Thoracic aorta (tissue), 2 donors: ENCODE measurements around the gene DAAM2. TPM values are rescaled to one million over a fixed set of nuclear protein-coding genes. Genes with fewer than 3 reads are reported as not detected.

Experiments used
- ATAC-seq: fragments of 150-250 bp; one replicate; pipeline ENCODE4 v1.8.0; 2017; ENCODE audit warnings: low read depth; ENCODE audit not compliant: insufficient number of reproducible peaks, low FRiP score
- DNase-seq: peaks from one replicate; pipeline ENCODE4 v3.0.0-alpha.2; 2020; ENCODE audit warnings: low spot score
- H3K27ac ChIP-seq, 2 donors: fragments of 200-600 bp; sonication (generic); 1 replicate in 1 of 2; 2 replicates in 1 of 2; pipeline ENCODE4 v1.5.1; 2016; ENCODE audit warnings: mild to moderate bottlenecking in 2 of 2, moderate library complexity in 2 of 2
- H3K27me3 ChIP-seq: fragments of 200-600 bp; sonication (generic); replicated peaks from 2 replicates; pipeline ENCODE4 v1.6.0; 2016; ENCODE audit warnings: mild to moderate bottlenecking; ENCODE audit not compliant: insufficient read depth
- H3K36me3 ChIP-seq: fragments of 200-600 bp; sonication (generic); one replicate; pipeline ENCODE4 v1.5.1; 2016
- H3K4me1 ChIP-seq, 2 donors: fragments of 200-600 bp; sonication (generic); 1 replicate in 1 of 2; 2 replicates in 1 of 2; pipeline versions ENCODE4 v1.5.1 to v1.6.0; 2016; ENCODE audit warnings: low read depth in 2 of 2, mild to moderate bottlenecking in 1 of 2; ENCODE audit not compliant: control insufficient read depth in 1 of 2
- H3K4me3 ChIP-seq: fragments of 200-600 bp; sonication (generic); 2 replicates; pipeline ENCODE4 v1.5.1; 2016; ENCODE audit warnings: mild to moderate bottlenecking
- H3K9me3 ChIP-seq: fragments of 200-600 bp; sonication (generic); 2 replicates; pipeline ENCODE4 v1.5.1; 2016
- total RNA-seq, 2 donors: library from RNA; depleted of rRNA; stranded (reverse); fragments of >200 nt; gene quantifications; one replicate each; pipeline versions ENCODE4 v1.1.0 to v1.2.3, GENCODE V29; 2016
- TF ChIP-seq, protein P1 (sequence below): fragments of 200-600 bp; sonication (generic); IDR thresholded peaks from one replicate; pipeline ENCODE4 v1.5.1; 2019; ENCODE audit warnings: antibody characterized with exemption

The DAAM2 gene
- total RNA-seq, 2 donors from 2014 or later = 61.5 to 71.5 TPM

DNA sequence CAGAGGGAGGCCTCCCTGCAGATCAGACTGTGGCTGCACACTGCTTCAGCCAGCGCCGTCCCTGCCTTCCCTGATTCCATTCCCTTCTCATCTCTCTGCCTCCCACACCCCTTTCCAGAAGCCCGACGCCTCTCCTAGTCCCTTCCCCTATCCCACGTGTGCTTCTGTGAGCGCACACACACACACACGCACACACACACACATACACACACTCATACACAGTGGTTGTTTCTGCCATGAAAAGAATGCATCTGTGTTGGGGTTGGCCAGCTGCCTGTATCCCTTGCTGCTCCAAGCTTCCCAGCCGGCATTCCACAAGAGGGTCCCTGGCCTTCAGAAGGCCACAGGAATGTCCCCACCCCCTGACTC, 90.3 kb downstream of the DAAM2 start:
- no peaks in the 10 kb centered on the region for H3K9me3 ChIP-seq
- no peaks in the 10 kb centered on the region for H3K27me3 ChIP-seq
- peak; percentile 55 for ATAC-seq
- peak; percentile 68 for DNase-seq
- peak overlapping the region; percentile 12 for H3K4me3 ChIP-seq
- TF ChIP-seq, protein P1, sequence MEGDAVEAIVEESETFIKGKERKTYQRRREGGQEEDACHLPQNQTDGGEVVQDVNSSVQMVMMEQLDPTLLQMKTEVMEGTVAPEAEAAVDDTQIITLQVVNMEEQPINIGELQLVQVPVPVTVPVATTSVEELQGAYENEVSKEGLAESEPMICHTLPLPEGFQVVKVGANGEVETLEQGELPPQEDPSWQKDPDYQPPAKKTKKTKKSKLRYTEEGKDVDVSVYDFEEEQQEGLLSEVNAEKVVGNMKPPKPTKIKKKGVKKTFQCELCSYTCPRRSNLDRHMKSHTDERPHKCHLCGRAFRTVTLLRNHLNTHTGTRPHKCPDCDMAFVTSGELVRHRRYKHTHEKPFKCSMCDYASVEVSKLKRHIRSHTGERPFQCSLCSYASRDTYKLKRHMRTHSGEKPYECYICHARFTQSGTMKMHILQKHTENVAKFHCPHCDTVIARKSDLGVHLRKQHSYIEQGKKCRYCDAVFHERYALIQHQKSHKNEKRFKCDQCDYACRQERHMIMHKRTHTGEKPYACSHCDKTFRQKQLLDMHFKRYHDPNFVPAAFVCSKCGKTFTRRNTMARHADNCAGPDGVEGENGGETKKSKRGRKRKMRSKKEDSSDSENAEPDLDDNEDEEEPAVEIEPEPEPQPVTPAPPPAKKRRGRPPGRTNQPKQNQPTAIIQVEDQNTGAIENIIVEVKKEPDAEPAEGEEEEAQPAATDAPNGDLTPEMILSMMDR = no peak
- H3K36me3 ChIP-seq = peaks cover 9% of the 10 kb centered on the region
- peaks cover 42 to 75% of the 10 kb centered on the region in 2 donors for H3K4me1 ChIP-seq
- H3K27ac ChIP-seq = peak overlapping the region; percentile 79 to 96

DNA sequence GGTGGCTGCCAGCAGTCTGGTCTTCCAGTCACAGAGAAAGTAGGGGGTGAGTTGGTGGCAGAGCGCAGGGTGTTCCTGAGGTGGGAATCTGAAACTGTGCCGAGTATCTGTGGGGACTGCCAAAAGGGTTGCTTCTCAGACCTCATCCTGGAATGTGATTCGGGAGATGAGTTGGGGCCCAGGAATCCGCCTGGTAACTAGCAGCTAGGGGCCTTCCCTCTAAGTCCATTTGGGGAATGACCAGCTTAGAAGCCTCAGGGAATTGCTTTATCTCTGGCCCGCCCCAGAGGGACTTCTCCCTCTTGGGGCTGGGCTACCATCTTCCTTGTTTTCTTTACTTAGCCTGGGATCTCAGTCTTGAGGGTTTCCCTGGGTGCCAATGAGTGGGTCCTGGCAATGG, 92.5 kb downstream of the DAAM2 start:
- H3K27ac ChIP-seq = peak overlapping the region; percentile 88 to 96
- ATAC-seq (no peak), DNase-seq (no peak)
- no peaks in the 10 kb centered on the region for H3K36me3 ChIP-seq
- no peaks in the 10 kb centered on the region for H3K27me3 ChIP-seq
- H3K4me1 ChIP-seq = peaks cover 44 to 87% of the 10 kb centered on the region in 2 donors
- H3K9me3 ChIP-seq = no peaks in the 10 kb centered on the region
- TF ChIP-seq, protein P1 = no peak
- no peak overlapping the region for H3K4me3 ChIP-seq

GRCh38 chr6:39885691-39886090, 93.5 kb downstream of the DAAM2 start:
- peaks cover 40 to 87% of the 10 kb centered on the region in 2 donors for H3K4me1 ChIP-seq

GRCh38 chr6:39886871-39887270, 94.7 kb downstream of the DAAM2 start:
- ATAC-seq = no peak
- no peaks in the 10 kb centered on the region for H3K27me3 ChIP-seq
- no peak for DNase-seq
- no peak overlapping the region for H3K4me3 ChIP-seq
- H3K27ac ChIP-seq = peak overlapping the region; percentile 88 to 96
- peaks cover 32 to 77% of the 10 kb centered on the region in 2 donors for H3K4me1 ChIP-seq
- no peaks in the 10 kb centered on the region for H3K9me3 ChIP-seq
- TF ChIP-seq, protein P1 = no peak
- no peaks in the 10 kb centered on the region for H3K36me3 ChIP-seq

More at GRCh38 chr6:39885691-39886090, 93.5 kb downstream of the DAAM2 start:
- peak overlapping the region; percentile 88 to 96 for H3K27ac ChIP-seq
- DNase-seq (no peak), ATAC-seq (no peak)
- no peaks in the 10 kb centered on the region for H3K27me3 ChIP-seq
- no peaks in the 10 kb centered on the region for H3K9me3 ChIP-seq
- no peaks in the 10 kb centered on the region for H3K36me3 ChIP-seq
- H3K4me3 ChIP-seq = no peak overlapping the region
- TF ChIP-seq, protein P1 = no peak

GRCh38 chr6:39887692-39888450, 95.7 kb downstream of the DAAM2 start:
- DNase-seq (peak; percentile 70), ATAC-seq (peak; percentile 73)
- Histone ChIP-seq H3K9me3 (no peaks in the 10 kb centered on the region), H3K4me1 (peaks cover 32 to 77% of the 10 kb centered on the region in 2 donors), H3K36me3 (no peaks in the 10 kb centered on the region), H3K27me3 (no peaks in the 10 kb centered on the region), H3K27ac (peak overlapping the region; percentile 88 to 96), H3K4me3 (peak overlapping the region; percentile 29)
- TF ChIP-seq, protein P1 = no peak
